SU-DHL-6 (cell line): ENCODE results near the gene CXCL12.

Source experiments
- H2AFZ ChIP-seq: fragments of 200-600 bp; sonication (generic); 2 replicates; pipeline ENCODE4 v1.6.1; 2014; ENCODE audit warnings: low read depth, mild to moderate bottlenecking, moderate library complexity, mixed read lengths, antibody characterized with exemption, low read length; ENCODE audit not compliant: severe bottlenecking
- H3F3A ChIP-seq: fragments of 200-600 bp; shearing (Covaris generic); 2 replicates; pipeline ENCODE4 v1.6.0; 2016; ENCODE audit warnings: antibody characterized with exemption, mild to moderate bottlenecking; ENCODE audit not compliant: insufficient read depth
- H3K27ac ChIP-seq: fragments of 200-600 bp; sonication (generic); 2 replicates; pipeline ENCODE4 v1.5.1; 2016; ENCODE audit warnings: low read depth, mild to moderate bottlenecking, low read length, moderate library complexity, mixed read lengths
- H3K27me3 ChIP-seq: fragments of 200-600 bp; sonication (generic), shearing (Covaris generic); 2 replicates; pipeline ENCODE4 v1.6.0; 2014; ENCODE audit warnings: mild to moderate bottlenecking, low read length
- H3K36me3 ChIP-seq: fragments of 200-600 bp; sonication (generic); 2 replicates; pipeline ENCODE4 v1.6.1; 2014; ENCODE audit warnings: mild to moderate bottlenecking, low read length, mixed read lengths
- H3K4me2 ChIP-seq: fragments of 300-600, 200-600 bp; shearing (Covaris generic), sonication (generic); 2 replicates; pipeline ENCODE4 v1.6.0; 2014; ENCODE audit warnings: low read length, low read depth, mild to moderate bottlenecking; ENCODE audit not compliant: poor library complexity, severe bottlenecking
- H3K4me3 ChIP-seq: fragments of 200-600 bp; sonication (generic); 2 replicates; pipeline ENCODE4 v1.5.1; 2014; ENCODE audit warnings: antibody characterized with exemption, low read length, mild to moderate bottlenecking, mixed read lengths; ENCODE audit not compliant: insufficient read depth, poor library complexity, severe bottlenecking
- H3K79me2 ChIP-seq: fragments of 200-600 bp; sonication (generic); 2 replicates; pipeline ENCODE4 v1.6.1; 2014; ENCODE audit warnings: mild to moderate bottlenecking, low read length, moderate library complexity; ENCODE audit not compliant: insufficient read depth
- H3K9ac ChIP-seq: fragments of 200-600 bp; sonication (generic); 2 replicates; pipeline ENCODE4 v1.7.0; 2014; ENCODE audit warnings: mild to moderate bottlenecking, low read length
- H3K9me2 ChIP-seq: fragments of 200-600 bp; sonication (generic); replicated peaks from 2 replicates; pipeline ENCODE4 v1.6.1; 2014; ENCODE audit warnings: low read length; ENCODE audit not compliant: insufficient read depth
- H3K9me3 ChIP-seq: fragments of 200-600 bp; sonication (generic); 2 replicates; pipeline ENCODE4 v1.6.1; 2014; ENCODE audit warnings: low read length, mixed read lengths; ENCODE audit not compliant: insufficient read depth
- H4K20me1 ChIP-seq: fragments of 200-600 bp; sonication (generic); 2 replicates; pipeline ENCODE4 v1.6.1; 2014; ENCODE audit warnings: low read depth, mild to moderate bottlenecking, antibody characterized with exemption, low read length, moderate library complexity, mixed read lengths
- EZH2phosphoT487 ChIP-seq: fragments of 200-600 bp; sonication (generic), shearing (Covaris generic); conservative IDR thresholded peaks from 2 replicates; pipeline ENCODE4 v1.6.1; 2018; ENCODE audit warnings: mild to moderate bottlenecking, antibody characterized with exemption, low read length, moderate library complexity, mixed read lengths
- TF ChIP-seq, protein P1 (sequence below): fragments of 200-600 bp; sonication (generic); IDR thresholded peaks from one replicate; pipeline ENCODE4 v1.5.1; 2017; ENCODE audit warnings: antibody characterized with exemption, mild to moderate bottlenecking, low read length, moderate library complexity; ENCODE audit not compliant: insufficient read depth, poor library complexity, severe bottlenecking

CXCL12 gene

DNA sequence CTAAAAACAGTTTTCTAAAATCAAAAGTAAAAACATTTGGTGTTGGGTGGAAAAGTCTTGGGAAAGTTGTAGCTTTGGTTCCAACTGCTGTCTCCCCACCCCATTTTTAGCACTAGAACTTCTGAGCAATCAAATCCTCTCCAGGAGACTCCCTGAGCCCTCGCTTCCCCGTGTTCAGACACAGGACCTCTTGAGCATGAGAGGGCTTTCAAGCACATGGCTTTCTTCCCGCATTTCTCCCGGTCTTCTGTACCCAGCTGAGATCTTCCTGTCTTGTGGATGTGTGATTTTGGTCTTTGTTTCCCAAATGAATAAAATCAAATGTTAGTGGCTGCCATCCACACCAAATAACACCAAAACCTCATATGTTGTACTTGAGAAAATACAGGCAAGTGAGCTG, 5.0 kb downstream of the CXCL12 start:
- Histone ChIP-seq H3K79me2 (no peaks in the 10 kb centered on the region), H3F3A (no peaks in the 10 kb centered on the region), H4K20me1 (no peaks in the 10 kb centered on the region), H3K9me3 (no peaks in the 10 kb centered on the region), H3K9me2 (no peaks in the 10 kb centered on the region), H3K27ac (no peak overlapping the region), H3K4me3 (no peak overlapping the region), H2AFZ (no peak overlapping the region), H3K9ac (no peak overlapping the region), H3K36me3 (no peaks in the 10 kb centered on the region), H3K4me2 (no peak overlapping the region), H3K27me3 (no peaks in the 10 kb centered on the region)
- TF ChIP-seq EZH2phosphoT487, result no peak
- TF ChIP-seq, protein P1, sequence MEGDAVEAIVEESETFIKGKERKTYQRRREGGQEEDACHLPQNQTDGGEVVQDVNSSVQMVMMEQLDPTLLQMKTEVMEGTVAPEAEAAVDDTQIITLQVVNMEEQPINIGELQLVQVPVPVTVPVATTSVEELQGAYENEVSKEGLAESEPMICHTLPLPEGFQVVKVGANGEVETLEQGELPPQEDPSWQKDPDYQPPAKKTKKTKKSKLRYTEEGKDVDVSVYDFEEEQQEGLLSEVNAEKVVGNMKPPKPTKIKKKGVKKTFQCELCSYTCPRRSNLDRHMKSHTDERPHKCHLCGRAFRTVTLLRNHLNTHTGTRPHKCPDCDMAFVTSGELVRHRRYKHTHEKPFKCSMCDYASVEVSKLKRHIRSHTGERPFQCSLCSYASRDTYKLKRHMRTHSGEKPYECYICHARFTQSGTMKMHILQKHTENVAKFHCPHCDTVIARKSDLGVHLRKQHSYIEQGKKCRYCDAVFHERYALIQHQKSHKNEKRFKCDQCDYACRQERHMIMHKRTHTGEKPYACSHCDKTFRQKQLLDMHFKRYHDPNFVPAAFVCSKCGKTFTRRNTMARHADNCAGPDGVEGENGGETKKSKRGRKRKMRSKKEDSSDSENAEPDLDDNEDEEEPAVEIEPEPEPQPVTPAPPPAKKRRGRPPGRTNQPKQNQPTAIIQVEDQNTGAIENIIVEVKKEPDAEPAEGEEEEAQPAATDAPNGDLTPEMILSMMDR, result no peak

DNA sequence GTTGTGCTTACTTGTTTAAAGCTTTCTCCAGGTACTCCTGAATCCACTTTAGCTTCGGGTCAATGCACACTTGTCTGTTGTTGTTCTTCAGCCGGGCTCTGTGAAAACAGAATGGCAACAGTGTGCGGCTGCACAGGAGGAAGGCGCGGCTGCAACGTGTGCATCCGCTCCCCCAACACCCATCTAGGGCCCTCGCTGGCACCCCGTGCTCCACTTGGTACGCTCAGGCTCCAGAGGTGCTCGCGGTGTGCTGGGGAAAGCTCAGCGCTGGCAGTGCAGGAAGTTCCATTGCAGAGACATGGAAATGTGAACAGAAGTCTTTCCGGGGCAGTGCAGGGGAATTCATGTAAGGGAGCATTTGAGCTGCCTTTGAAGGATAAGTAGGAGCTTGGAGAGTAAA, 6.3 kb downstream of the CXCL12 start:
- H3K27me3 ChIP-seq, result no peaks in the 10 kb centered on the region
- no peaks in the 10 kb centered on the region for H3K79me2 ChIP-seq
- no peaks in the 10 kb centered on the region for H3F3A ChIP-seq

DNA sequence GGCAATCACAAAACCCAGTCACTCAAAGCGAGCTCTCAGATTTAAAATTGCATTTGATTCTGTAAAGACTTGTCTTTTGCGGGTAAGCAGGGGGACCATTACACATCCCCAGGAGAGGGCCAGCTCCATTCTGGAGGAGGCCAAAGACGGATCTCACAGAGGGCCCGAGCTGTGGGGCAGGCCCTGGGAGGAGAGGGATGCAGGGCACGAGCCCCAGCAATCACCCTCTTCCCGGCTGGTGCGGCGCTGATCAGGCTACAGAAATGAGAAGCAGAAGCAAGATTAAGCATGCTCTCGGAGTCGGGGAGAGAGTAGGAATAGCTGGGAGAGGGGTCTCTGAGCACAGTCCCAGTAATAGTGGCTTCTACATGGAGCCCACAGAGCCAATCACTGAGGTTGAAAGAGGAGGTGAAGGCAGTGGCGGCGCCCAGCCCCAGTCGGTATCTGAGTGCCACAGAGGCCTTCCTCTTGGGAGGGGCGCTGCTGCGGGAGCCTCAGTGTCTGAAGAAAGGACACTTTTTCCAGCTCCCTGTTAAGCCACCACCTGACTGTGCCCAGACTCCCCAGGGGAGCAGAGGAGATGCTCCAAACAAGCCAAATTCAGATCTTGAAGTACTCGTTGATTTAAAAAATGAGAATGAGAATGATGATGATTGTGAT, 7.1 kb downstream of the CXCL12 start:
- H3F3A ChIP-seq, result no peaks in the 10 kb centered on the region
- TF ChIP-seq, protein P1, result no peak
- TF ChIP-seq EZH2phosphoT487, result no peak
- no peaks in the 10 kb centered on the region for H3K27me3 ChIP-seq

More for the DNA sequence above, 6.3 kb downstream of the CXCL12 start:
- Histone ChIP-seq H3K36me3 (no peaks in the 10 kb centered on the region), H3K9me2 (no peaks in the 10 kb centered on the region), H4K20me1 (no peaks in the 10 kb centered on the region), H3K27ac (no peak overlapping the region), H3K4me3 (no peak overlapping the region), H3K9ac (no peak overlapping the region), H2AFZ (no peak overlapping the region), H3K9me3 (no peaks in the 10 kb centered on the region), H3K4me2 (no peak overlapping the region)
- no peak for TF ChIP-seq EZH2phosphoT487
- TF ChIP-seq, protein P1, result no peak

More for the DNA sequence above, 7.1 kb downstream of the CXCL12 start:
- H3K4me2 ChIP-seq, result no peak overlapping the region
- no peak overlapping the region for H3K4me3 ChIP-seq
- H2AFZ ChIP-seq, result no peak overlapping the region
- H3K9ac ChIP-seq, result no peak overlapping the region
- no peaks in the 10 kb centered on the region for H3K36me3 ChIP-seq
- H3K79me2 ChIP-seq, result no peaks in the 10 kb centered on the region
- H3K9me3 ChIP-seq, result no peaks in the 10 kb centered on the region
- H3K9me2 ChIP-seq, result no peaks in the 10 kb centered on the region
- no peaks in the 10 kb centered on the region for H4K20me1 ChIP-seq
- H3K27ac ChIP-seq, result no peak overlapping the region
